OCI-LY1 (cell line): Measurements from ENCODE around the gene CTNNA2.

Experiments used
- H2AFZ ChIP-seq: fragments of 200-600 bp; sonication (generic), shearing (Covaris generic); 2 replicates; pipeline ENCODE4 v1.6.0; 2014; ENCODE audit warnings: antibody characterized with exemption, mild to moderate bottlenecking, low read length
- H3F3A ChIP-seq: fragments of 200-600 bp; sonication (generic), shearing (Covaris generic); 2 replicates; pipeline ENCODE4 v1.6.0; 2014; ENCODE audit warnings: mild to moderate bottlenecking, antibody characterized with exemption, low read length, moderate library complexity; ENCODE audit not compliant: insufficient read depth
- H3K27ac ChIP-seq: fragments of 200-600 bp; sonication (generic); 2 replicates; pipeline ENCODE4 v1.5.1; 2014; ENCODE audit warnings: low read length, mixed run types, mild to moderate bottlenecking, low read depth; ENCODE audit not compliant: poor library complexity, severe bottlenecking
- H3K27me3 ChIP-seq: fragments of 200-600 bp; sonication (generic); 2 replicates; pipeline ENCODE4 v1.6.0; 2014; ENCODE audit warnings: antibody characterized with exemption, mild to moderate bottlenecking, low read length, moderate library complexity; ENCODE audit not compliant: insufficient read depth
- H3K36me3 ChIP-seq: fragments of 200-600 bp; sonication (generic); 2 replicates; pipeline ENCODE4 v1.6.1; 2014; ENCODE audit warnings: mild to moderate bottlenecking, antibody characterized with exemption, low read length, moderate library complexity, mixed read lengths; ENCODE audit not compliant: insufficient read depth
- H3K4me1 ChIP-seq: fragments of 200-600 bp; sonication (generic); 2 replicates; pipeline ENCODE4 v1.5.1; 2014; ENCODE audit warnings: mild to moderate bottlenecking, low read length, moderate library complexity; ENCODE audit not compliant: insufficient read depth, severe bottlenecking
- H3K4me2 ChIP-seq: fragments of 200-600 bp; sonication (generic), shearing (Covaris generic); 2 replicates; pipeline ENCODE4 v1.6.1; 2014; ENCODE audit warnings: low read length
- H3K4me3 ChIP-seq: fragments of 200-600 bp; sonication (generic); 2 replicates; pipeline ENCODE4 v1.5.1; 2014; ENCODE audit warnings: low read length, low read depth, mild to moderate bottlenecking, mixed read lengths; ENCODE audit not compliant: poor library complexity, severe bottlenecking
- H3K79me2 ChIP-seq: fragments of 200-600 bp; shearing (Covaris generic); 2 replicates; pipeline ENCODE4 v1.6.1; 2016; ENCODE audit warnings: mixed run types, low read length, mixed read lengths; ENCODE audit not compliant: insufficient read depth
- H3K9ac ChIP-seq: fragments of 200-600 bp; sonication (generic), shearing (Covaris generic); 2 replicates; pipeline ENCODE4 v1.6.1; 2014; ENCODE audit warnings: mild to moderate bottlenecking, low read length, mixed read lengths
- H3K9me2 ChIP-seq: fragments of 200-600 bp; sonication (generic), shearing (Covaris generic); 2 replicates; pipeline ENCODE4 v1.6.1; 2014; ENCODE audit warnings: low read depth, mild to moderate bottlenecking, low read length, mixed read lengths
- H3K9me3 ChIP-seq: fragments of 200-600 bp; shearing (Covaris generic); 2 replicates; pipeline ENCODE4 v1.6.1; 2014; ENCODE audit warnings: low read length, mixed read lengths
- H4K20me1 ChIP-seq: fragments of 200-600 bp; sonication (generic), shearing (Covaris generic); 2 replicates; pipeline ENCODE4 v1.6.0; 2016; ENCODE audit warnings: mild to moderate bottlenecking, low read length; ENCODE audit not compliant: insufficient read depth
- EZH2 ChIP-seq: fragments of 200-600 bp; sonication (generic), shearing (Covaris generic); IDR thresholded peaks from 2 replicates; pipeline ENCODE4 v1.8.0; 2017; ENCODE audit warnings: borderline replicate concordance, mixed run types, mild to moderate bottlenecking, antibody characterized with exemption, low read length, moderate library complexity, mixed read lengths
- TF ChIP-seq, protein P1 (sequence below): fragments of 200-600 bp; sonication (generic), shearing (Covaris generic); IDR thresholded peaks from 2 replicates; pipeline ENCODE4 v1.5.1; 2017; ENCODE audit warnings: mild to moderate bottlenecking, antibody characterized with exemption, low read length, moderate library complexity, mixed read lengths

Gene CTNNA2

DNA sequence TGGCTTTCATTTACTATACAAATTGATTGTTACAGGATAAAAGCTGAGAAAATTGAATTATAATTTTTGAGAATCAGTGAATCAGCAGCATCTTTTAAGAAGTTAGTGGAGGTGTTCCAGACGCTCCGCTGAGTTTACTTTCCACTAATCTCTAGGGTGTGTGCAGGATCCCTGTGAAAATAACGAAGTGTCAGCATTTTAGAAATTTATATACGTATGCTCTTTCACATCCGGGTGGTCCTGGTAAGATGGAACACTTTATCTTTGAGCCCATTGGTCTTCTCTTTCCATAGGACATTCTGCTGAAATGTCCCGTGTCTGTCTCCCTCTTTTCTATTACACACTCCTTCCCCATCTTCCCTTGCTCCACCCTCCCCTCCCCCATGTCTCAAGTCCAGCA is 1060.3 kb downstream of the CTNNA2 start:
- Histone ChIP-seq H3K4me3 (no peak overlapping the region), H3K9me2 (no peaks in the 10 kb centered on the region), H3K27me3 (no peaks in the 10 kb centered on the region), H2AFZ (no peak overlapping the region), H3K27ac (no peak overlapping the region), H3K9me3 (no peaks in the 10 kb centered on the region), H3K79me2 (no peaks in the 10 kb centered on the region), H3K4me2 (no peak overlapping the region), H4K20me1 (no peaks in the 10 kb centered on the region), H3K4me1 (no peaks in the 10 kb centered on the region), H3F3A (no peaks in the 10 kb centered on the region), H3K9ac (no peak overlapping the region), H3K36me3 (no peaks in the 10 kb centered on the region)
- no peak for TF ChIP-seq EZH2
- TF ChIP-seq, protein P1, sequence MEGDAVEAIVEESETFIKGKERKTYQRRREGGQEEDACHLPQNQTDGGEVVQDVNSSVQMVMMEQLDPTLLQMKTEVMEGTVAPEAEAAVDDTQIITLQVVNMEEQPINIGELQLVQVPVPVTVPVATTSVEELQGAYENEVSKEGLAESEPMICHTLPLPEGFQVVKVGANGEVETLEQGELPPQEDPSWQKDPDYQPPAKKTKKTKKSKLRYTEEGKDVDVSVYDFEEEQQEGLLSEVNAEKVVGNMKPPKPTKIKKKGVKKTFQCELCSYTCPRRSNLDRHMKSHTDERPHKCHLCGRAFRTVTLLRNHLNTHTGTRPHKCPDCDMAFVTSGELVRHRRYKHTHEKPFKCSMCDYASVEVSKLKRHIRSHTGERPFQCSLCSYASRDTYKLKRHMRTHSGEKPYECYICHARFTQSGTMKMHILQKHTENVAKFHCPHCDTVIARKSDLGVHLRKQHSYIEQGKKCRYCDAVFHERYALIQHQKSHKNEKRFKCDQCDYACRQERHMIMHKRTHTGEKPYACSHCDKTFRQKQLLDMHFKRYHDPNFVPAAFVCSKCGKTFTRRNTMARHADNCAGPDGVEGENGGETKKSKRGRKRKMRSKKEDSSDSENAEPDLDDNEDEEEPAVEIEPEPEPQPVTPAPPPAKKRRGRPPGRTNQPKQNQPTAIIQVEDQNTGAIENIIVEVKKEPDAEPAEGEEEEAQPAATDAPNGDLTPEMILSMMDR = no peak

DNA sequence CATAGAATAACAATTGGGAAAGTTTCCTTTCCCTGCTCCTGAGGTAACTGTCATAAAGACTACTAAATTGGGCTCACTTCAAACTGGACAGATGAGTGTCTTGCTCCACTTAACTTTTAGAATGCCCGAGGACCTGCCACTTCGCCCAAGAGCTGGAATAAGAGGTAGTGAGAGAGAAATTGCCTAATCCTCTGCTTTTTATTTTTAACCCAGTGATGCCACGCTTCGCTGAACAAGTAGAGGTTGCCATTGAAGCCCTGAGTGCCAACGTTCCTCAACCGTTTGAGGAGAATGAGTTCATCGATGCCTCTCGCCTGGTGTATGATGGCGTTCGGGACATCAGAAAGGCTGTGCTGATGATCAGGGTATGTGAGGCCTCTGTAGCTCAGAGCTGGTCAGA is 1061.1 kb downstream of the CTNNA2 start:
- no peak for TF ChIP-seq EZH2
- TF ChIP-seq, protein P1 = no peak
- no peaks in the 10 kb centered on the region for H3F3A ChIP-seq
- H3K4me2 ChIP-seq = no peak overlapping the region
- no peak overlapping the region for H3K4me3 ChIP-seq
- H4K20me1 ChIP-seq = no peaks in the 10 kb centered on the region
- no peak overlapping the region for H3K9ac ChIP-seq
- no peaks in the 10 kb centered on the region for H3K9me2 ChIP-seq
- no peaks in the 10 kb centered on the region for H3K36me3 ChIP-seq
- H3K27me3 ChIP-seq = no peaks in the 10 kb centered on the region
- H3K4me1 ChIP-seq = no peaks in the 10 kb centered on the region
- no peaks in the 10 kb centered on the region for H3K79me2 ChIP-seq
- H3K27ac ChIP-seq = no peak overlapping the region
- H2AFZ ChIP-seq = no peak overlapping the region
- no peaks in the 10 kb centered on the region for H3K9me3 ChIP-seq

DNA sequence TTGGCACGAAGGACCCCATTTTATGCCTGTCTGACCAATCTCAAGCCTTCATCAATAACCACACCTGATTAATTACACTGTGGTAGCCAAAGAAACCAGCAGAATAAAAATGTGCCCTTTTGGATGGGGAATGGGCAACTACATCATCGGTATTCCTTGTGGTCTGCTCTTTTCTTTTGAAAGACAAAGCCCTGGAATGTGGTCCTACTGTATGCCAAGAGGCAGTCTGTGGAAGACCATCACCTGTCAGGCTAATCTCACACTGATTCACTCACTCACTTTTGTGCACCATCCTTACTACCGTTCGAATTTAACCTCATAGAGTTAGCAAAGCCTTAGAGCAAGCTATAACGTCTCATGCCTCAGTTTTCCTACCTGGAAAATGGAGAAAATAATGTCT is 1066.9 kb downstream of the CTNNA2 start:
- Histone ChIP-seq H3K9ac (no peak overlapping the region), H3K9me3 (no peaks in the 10 kb centered on the region), H4K20me1 (no peaks in the 10 kb centered on the region), H2AFZ (no peak overlapping the region), H3K27me3 (no peaks in the 10 kb centered on the region), H3K4me1 (no peaks in the 10 kb centered on the region), H3K9me2 (no peaks in the 10 kb centered on the region), H3K27ac (no peak overlapping the region), H3K79me2 (no peaks in the 10 kb centered on the region), H3F3A (no peaks in the 10 kb centered on the region), H3K36me3 (no peaks in the 10 kb centered on the region), H3K4me2 (no peak overlapping the region), H3K4me3 (no peak overlapping the region)
- no peak for TF ChIP-seq EZH2
- TF ChIP-seq, protein P1 = no peak
